Measurements from ENCODE around the gene SAMD4A.

Gene SAMD4A

DNA sequence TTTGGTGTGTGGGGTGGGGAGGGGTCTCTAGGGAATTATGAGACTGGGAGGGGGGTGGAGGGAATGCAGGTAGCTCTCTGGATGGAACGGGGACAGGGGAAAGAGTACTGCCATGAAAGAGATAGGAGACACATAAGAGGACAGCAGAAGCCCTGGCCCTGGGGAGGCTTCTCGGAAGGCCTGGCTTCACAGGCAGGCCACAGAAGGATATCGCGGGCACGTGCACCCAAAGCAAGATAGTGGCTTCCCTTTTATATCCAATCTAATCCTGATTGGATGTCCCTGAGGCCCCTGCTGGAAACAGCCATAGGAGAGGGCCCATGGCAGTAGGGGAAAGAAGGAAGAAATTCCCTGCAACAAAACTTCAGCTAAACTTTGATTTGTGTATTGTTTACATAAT, 222.2 kb downstream of the SAMD4A start:
- no peak overlapping the region for H3K4me3 ChIP-seq (replicated peaks; ENCODE audit: low read depth, low read length)
- H3K36me3 ChIP-seq (ENCODE audit: control insufficient read depth, insufficient read depth, low read length) = no peaks in the 10 kb centered on the region
- no peak for DNase-seq (ENCODE audit: extremely low read depth, insufficient read length)
- TF ChIP-seq, protein P1, sequence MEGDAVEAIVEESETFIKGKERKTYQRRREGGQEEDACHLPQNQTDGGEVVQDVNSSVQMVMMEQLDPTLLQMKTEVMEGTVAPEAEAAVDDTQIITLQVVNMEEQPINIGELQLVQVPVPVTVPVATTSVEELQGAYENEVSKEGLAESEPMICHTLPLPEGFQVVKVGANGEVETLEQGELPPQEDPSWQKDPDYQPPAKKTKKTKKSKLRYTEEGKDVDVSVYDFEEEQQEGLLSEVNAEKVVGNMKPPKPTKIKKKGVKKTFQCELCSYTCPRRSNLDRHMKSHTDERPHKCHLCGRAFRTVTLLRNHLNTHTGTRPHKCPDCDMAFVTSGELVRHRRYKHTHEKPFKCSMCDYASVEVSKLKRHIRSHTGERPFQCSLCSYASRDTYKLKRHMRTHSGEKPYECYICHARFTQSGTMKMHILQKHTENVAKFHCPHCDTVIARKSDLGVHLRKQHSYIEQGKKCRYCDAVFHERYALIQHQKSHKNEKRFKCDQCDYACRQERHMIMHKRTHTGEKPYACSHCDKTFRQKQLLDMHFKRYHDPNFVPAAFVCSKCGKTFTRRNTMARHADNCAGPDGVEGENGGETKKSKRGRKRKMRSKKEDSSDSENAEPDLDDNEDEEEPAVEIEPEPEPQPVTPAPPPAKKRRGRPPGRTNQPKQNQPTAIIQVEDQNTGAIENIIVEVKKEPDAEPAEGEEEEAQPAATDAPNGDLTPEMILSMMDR (IDR thresholded peaks at IDR 0.05; ENCODE audit: insufficient read depth, low read length, poor library complexity, severe bottlenecking) = no peak
- no peaks in the 10 kb centered on the region for H3K27me3 ChIP-seq (replicated peaks; ENCODE audit: control insufficient read depth, insufficient read depth, low read length)

DNA sequence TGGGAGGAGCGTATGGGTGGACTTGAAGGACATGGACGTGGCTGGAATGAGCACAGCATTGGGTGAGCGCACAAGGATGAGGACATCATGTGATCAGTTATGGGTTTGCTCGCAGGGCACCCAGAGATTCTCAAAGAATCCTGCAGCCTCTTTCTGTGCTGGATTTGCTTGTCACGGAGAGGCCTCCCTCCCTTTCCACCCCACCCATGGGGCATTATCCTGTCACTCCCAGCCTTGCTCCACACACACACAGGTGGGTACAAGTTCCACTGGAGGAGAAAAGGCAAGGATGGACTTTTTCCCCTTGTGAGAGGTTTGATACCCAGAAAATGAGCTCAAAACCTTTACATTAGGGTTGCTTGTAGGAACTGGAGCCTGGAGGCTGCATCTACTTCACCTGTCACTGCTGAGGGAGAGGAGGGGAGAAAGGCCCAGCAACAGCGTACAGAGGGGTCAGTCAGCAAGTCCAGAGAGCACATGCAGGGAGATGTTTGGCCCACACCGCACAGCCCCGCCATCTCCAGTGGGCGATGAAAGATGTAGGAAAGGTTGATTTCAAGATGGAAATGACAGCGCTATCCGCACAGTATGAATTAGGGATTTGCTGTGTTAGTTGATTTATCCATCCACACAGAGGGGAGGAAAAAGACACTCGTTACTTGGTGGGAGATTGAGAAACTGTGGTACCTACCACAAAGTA, 223.0 kb downstream of the SAMD4A start:
- H3K4me3 ChIP-seq (replicated peaks; ENCODE audit: low read depth, low read length) = no peak overlapping the region
- DNase-seq (ENCODE audit: extremely low read depth, insufficient read length) = no peak
- H3K36me3 ChIP-seq (ENCODE audit: control insufficient read depth, insufficient read depth, low read length) = no peaks in the 10 kb centered on the region
- no peaks in the 10 kb centered on the region for H3K27me3 ChIP-seq (replicated peaks; ENCODE audit: control insufficient read depth, insufficient read depth, low read length)
- TF ChIP-seq, protein P1 (IDR thresholded peaks at IDR 0.05; ENCODE audit: insufficient read depth, low read length, poor library complexity, severe bottlenecking) = no peak

DNA sequence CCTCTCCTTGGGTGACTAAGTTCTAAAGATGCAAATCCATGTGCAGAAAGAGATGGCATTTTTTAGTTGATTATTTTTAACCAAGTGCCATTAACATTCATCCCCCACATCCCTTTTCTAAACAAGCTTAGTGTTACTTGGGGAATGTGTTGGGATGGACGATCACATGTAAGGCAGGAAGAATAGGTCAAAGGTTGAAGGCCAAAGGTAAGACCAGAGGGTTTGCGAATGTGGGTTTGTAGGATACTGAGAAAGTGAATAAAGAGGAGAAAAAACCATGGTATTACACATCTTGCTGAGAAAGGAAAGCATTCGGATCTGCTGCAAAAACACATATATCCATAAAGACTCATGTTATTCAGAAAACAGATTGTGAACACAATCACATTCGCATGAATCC, 224.1 kb downstream of the SAMD4A start:
- H3K27me3 ChIP-seq (replicated peaks; ENCODE audit: control insufficient read depth, insufficient read depth, low read length) = no peaks in the 10 kb centered on the region; the same call in 1 of the 2 replicates
- H3K4me3 ChIP-seq (replicated peaks; ENCODE audit: low read depth, low read length) = no peak overlapping the region
- TF ChIP-seq, protein P1 (IDR thresholded peaks at IDR 0.05; ENCODE audit: insufficient read depth, low read length, poor library complexity, severe bottlenecking) = no peak
- DNase-seq (ENCODE audit: extremely low read depth, insufficient read length) = no peak
- H3K36me3 ChIP-seq (ENCODE audit: control insufficient read depth, insufficient read depth, low read length) = no peaks in the 10 kb centered on the region

DNA sequence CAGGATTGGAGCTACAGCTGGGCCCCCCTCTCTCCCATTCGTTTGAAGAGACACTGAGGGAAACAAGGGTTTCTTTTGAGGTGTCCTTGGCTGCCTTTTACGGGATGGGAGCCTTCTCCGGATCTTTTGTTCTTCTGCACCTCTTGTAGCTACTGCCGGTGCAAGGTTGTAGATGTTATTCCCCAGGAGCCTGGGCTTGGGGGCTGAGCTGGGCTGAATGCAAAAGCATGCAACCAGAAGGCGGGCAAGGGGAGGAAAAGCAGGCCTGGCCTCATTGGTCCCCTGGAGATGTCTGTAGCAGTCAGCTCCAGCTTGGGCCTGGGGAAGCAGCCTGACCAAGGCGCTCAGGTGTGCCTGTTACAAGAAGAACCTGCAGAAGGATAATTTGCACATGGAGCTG, 225.4 kb downstream of the SAMD4A start:
- H3K27me3 ChIP-seq (replicated peaks; ENCODE audit: control insufficient read depth, insufficient read depth, low read length) = no peaks in the 10 kb centered on the region; the same call in 1 of the 2 replicates
- no peak for DNase-seq (ENCODE audit: extremely low read depth, insufficient read length)
- H3K4me3 ChIP-seq (replicated peaks; ENCODE audit: low read depth, low read length) = no peak overlapping the region
- no peaks in the 10 kb centered on the region for H3K36me3 ChIP-seq (ENCODE audit: control insufficient read depth, insufficient read depth, low read length)
- TF ChIP-seq, protein P1 (IDR thresholded peaks at IDR 0.05; ENCODE audit: insufficient read depth, low read length, poor library complexity, severe bottlenecking) = no peak

DNA sequence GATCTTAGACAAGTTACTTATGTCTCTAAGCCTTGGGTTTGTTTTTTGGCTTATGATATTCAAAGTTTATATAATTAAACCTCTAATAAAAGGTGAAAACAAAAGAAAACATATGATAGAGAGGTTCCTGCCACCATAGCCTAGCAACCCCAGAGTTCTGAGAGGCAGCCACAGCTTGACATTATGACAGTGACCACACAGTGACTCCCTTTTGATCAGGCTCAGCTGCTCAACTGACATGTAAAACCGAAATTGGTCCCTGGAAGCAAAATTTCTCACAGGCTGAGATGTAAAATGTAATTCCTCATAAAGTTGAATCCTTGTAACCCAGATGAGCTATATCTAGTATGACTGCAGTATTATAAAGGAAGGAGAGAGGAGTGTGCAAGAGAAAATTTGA, 227.2 kb downstream of the SAMD4A start:
- no peaks in the 10 kb centered on the region; the same call in 1 of the 2 replicates for H3K27me3 ChIP-seq (replicated peaks; ENCODE audit: control insufficient read depth, insufficient read depth, low read length)
- H3K36me3 ChIP-seq (ENCODE audit: control insufficient read depth, insufficient read depth, low read length) = no peaks in the 10 kb centered on the region
- H3K4me3 ChIP-seq (replicated peaks; ENCODE audit: low read depth, low read length) = no peak overlapping the region
- TF ChIP-seq, protein P1 (IDR thresholded peaks at IDR 0.05; ENCODE audit: insufficient read depth, low read length, poor library complexity, severe bottlenecking) = no peak
- DNase-seq (ENCODE audit: extremely low read depth, insufficient read length) = no peak

All from GM06990 (cell line).